Activated CD4-positive, CD25-positive, alpha-beta regulatory T cell treated with anti-CD3 and anti-CD28 coated beads, Interleukin-2, amount 50 U/mL, for 16 hours (primary cell): ENCODE measurements around the gene PIGU.
"Not testable (repeated sequence)": the region's sequence is repeated elsewhere in the genome, so short reads cannot be mapped to it uniquely, and the experiment has no call there.

Source experiments
- DNase-seq: peaks from one replicate; pipeline ENCODE4 v3.0.0-alpha.2; 2020; ENCODE audit warnings: low read depth, low spot score

The PIGU gene

DNA sequence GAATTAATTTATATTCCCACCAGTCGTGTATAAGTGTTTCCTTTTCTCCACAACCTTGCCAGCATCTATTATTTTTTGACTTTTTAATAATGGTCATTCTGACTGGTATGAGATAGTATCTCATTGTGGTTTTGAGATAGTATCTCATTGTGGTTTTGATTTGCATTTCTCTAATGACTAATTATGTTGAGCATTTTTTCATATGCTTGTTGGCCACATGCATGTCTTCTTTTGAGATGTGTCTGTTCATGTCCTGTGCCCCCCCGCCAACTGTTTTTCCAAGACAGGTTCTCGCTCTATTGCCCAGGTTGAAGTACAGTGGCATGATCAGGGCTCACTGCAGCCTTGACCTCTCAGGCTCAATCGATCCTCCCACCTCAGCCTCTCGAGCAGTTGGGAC, 15.1 kb downstream of the PIGU start:
- DNase-seq, result not testable (repeated sequence)

DNA sequence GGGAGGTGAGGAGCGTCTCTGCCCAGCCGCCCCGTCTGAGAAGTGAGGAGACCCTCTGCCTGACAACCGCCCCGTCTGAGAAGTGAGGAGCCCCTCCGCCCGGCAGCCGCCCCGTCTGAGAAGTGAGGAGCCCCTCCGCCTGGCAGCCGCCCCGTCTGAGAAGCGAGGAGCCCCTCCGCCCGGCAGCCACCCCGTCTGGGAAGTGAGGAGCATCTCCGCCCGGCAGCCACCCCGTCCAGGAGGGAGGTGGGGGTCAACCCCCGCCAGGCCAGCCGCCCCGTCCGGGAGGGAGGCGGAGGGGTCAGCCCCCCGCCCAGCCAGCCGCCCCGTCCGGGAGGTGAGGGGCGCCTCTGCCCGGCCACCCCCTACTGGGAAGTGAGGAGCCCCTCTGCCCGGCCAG, 18.2 kb downstream of the PIGU start:
- not testable (repeated sequence) for DNase-seq

DNA sequence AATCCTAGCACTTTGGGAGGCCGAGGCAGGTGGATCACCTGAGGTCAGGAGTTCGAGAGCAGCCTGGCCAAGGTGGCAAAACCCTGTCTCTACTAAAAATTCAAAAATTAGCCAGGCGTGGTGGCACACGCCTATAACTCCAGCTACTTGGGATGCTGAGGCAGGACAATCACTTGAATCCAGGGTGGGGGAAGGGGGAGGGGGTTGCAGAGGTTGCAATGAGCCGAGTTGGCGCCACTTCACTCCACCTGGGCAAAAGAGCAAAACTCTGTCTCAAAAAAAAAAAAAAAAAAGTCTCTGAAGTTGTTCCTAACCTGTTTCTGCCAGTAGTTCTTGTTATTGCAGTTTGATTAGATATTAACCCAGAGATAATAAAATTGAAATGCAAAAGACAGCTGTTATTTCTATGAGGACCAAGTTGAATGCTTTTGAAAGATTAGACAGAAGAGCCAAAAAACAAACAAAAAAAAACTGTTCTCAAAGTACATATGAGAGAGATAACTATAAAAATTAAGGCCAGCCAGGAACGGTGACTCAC, 22.6 kb downstream of the PIGU start:
- DNase-seq, result no peak

DNA sequence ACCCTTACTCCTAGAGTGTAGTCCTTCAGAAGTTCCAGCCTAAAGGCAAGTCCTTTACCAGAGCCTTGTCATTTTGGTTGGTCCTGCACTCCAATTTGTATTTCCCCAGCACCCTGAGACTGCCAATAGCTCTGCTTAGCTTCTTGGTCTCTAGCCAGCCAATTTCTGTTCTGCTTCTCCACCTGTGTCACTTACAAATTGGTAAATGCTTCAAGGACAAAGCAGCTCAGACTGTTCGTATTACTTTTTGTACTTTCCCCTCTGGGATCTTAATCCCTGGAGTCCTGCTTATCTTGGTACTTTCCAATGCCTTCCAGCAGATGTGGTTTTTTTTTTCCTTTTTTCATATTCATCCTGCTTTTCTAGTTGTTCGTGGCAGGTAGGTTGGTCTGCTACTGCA, 25.7 kb downstream of the PIGU start:
- DNase-seq, result no peak

DNA sequence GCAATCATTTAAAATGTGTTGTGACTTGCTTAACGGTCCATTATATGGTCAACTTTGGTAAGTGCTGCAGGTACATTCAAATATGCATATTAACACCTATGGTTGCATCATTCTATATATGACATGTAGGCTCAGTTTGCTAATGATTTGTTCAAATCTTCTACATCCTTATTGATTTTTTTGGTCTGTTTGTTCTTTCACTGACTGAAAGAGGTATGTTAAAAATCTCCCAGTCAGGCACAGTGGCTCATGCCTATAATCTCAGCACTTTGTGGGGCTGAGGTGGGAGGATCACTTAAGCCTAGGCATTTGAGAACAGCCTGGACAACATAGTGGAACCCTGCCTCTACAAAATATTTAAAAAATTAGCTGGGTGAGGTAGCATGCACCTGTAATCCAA, 29.2 kb downstream of the PIGU start:
- no peak for DNase-seq

DNA sequence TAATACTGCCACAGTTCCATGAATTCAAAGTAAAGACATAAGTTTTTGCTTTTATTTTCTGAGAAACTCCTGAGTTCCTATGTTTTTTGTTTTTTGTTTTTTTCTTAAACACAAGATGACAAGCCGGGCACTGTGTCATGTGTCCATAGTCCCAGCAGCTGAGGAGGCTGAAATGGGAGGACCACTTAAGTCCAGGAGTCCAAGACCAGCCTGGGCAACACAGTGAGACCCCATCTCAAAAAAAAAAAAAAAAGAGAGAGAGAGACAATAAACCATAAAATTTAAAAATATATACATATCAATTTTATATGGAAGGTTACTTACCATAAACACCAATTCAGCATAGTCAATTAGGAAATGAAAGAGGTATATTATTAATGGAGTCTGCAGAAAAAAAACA, 31.9 kb downstream of the PIGU start:
- DNase-seq, result no peak

DNA sequence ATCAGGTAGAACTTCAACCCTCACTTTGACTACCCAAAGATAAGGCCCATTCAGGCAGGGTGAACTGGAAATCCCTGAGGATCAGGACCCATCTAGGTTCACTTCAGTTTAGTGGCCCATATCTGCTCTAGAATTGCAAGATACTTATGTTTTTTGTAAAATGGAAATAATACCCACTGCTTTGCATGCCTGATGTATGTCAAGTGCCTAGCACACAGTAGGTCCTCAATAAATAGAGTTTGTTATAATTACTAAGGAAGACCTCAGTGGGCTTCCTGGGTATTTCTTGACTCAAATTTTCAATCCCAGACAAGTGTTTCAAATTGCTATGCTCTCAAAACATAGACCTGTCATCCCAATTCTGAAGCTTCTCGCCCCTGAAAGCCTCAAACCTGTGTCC, 32.5 kb downstream of the PIGU start:
- DNase-seq, result no peak

DNA sequence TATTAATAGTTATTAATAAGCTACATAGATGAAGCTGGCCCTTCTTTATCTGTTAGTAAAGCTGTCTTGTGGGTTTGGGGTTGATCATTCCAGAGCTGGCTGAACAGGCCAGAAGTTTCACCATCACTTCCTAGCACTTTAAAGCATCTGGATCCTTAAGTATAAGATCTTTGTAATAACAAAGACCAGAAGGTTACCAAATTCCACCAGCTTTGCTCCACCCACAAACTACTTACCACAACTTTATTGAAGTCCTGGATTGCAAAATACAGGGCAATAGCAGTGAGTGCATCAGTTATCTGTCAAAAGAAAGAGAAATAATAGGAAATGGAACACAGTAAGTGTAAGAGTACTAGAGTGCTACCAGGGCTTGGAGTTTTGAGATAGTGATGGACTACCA, 33.0 kb downstream of the PIGU start:
- DNase-seq, result no peak

DNA sequence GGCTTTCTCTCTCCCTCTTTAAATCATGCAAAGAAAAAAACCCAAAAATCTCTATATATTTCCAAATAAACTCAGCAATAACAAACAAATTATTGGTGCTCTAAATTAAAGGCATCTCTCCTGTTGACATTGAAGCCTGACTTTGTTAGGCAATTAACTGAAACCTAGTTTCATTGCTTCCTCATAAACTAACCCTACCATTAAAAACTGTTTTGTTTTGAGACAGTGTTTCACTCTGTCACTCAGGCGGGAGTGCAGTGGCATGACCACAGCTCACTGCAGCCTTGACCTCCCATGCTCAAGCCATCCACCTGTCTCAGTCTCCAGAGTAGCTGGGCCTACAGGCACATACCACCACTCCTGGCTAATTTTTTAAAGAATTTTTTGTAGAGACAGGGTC, 34.9 kb downstream of the PIGU start:
- DNase-seq, result no peak

DNA sequence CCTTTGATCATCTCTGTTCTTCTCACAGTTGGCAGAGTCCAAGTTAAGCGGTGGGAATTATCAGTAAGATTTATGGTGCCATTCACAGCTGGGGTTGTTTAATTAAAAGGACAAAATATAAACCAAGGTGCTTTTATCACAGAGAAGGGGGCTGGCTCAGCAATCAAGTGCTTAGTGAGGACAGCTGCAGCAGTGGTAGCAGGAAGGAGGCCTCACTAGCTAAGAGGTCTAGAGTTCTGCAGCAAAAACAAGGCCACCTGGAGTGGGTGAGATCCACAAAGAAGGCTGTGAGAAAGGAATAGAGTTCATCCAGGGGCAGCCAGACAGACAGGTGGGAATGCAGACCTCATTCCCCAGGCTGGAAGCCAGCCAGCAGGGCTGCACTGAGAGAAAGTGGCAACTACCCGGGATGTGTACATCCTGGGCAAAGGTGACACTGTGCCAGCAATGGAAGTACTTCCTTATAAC, 37.1 kb downstream of the PIGU start:
- DNase-seq, result no peak

DNA sequence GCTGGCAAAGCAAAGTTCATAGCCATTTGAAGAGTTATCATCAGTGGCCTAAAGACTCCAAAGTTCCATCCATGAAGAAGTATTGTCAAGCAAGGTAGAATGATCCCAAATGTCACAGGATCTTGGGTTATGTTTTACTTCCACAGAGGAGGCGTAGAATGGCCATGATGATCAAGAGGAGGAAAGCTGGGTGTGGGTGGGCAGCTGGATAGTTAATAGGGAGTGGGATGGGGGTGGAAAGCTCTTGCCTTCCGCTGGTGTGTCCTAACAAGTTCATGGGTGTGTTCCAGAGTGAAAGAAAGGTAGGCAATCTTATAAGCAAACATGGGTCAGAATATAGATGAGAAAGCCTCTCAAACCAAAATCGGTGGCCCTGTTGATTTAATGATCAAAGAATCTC, 38.4 kb downstream of the PIGU start:
- DNase-seq, result no peak

DNA sequence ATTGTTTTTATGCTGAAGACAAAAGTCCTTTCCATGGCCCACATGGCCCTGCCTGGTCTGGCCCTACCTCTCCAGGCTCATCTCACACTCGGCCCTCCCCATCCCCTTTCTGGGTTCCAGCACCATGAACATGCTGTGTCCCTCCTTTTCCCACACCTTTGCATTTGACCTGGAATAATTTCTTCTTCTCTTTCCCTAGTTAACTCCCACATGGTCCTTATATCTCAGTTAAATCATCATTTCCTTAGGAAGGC, 38.9 kb downstream of the PIGU start:
- DNase-seq, result no peak

DNA sequence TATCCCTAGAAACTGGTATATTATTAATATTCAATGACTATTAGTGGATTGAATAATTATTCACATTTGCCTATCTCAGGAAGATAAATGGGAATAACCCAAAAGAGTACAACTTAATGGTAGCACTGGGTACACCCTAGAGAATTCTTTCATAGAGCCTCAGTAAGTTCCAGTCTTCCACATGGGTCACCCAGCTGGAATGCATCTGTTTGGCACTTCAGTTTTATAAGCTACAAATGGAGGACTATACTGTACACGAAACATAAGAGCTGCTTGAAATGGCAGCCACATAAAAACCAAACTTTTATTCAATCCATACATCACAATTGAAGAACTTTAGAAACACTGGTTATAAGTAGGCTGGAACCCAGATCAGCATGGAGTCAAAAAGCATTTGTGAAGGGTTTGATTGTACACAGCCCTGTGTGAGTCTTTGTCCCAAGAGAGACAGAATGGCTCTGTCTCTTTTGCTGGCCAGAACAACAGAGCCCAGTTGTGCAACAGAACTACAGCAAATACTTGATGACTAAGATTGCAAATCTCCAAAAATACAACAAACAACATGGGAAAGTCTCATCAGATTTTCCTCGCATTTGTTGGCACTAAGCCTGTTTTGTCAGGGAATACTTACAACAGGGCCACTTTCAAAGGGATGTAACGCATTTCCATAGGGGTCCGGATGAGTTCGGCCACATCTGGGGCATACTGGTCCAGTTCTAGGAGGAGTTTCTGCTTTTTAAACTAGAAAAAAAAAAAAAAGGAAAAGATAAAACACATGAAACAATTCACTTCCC, 39.5 kb downstream of the PIGU start:
- DNase-seq, result no peak

DNA sequence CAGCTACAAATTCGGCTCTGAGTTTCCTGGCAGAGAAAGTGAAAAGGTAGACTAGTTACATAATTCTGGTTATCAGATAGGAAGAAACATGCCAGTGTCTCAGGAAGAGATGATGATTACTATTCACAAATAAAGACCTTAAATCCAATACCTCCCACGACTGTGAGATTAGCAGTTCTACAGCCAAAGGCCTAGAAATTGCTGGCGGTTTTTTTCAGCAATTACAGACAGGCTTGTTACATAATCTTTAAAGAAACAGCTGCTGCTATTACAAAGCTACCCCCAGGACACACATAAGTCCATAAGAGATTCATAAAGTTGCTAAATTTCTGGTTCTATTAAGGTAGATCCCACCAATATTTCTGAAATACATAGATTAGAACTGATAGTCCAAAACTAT, 40.2 kb downstream of the PIGU start:
- DNase-seq, result no peak

DNA sequence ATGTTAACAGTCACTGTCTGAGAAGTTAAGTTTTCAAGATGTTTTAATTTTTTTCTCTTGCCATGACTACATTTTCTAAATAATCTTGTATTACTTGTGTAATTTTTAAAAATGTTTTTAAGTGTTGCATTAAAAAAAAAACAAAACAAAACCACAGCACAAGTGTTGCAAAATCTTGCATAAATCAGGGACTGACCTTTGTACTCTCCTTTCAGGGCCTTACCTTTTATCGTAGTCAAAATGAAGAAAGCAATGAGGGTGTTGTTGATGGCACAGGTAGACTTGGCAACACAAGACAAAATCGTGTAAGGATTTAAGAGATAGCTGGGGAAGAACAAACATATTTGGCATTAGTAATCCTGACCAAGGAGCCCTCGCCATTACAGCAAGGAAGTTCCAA, 42.5 kb downstream of the PIGU start:
- DNase-seq, result no peak

DNA sequence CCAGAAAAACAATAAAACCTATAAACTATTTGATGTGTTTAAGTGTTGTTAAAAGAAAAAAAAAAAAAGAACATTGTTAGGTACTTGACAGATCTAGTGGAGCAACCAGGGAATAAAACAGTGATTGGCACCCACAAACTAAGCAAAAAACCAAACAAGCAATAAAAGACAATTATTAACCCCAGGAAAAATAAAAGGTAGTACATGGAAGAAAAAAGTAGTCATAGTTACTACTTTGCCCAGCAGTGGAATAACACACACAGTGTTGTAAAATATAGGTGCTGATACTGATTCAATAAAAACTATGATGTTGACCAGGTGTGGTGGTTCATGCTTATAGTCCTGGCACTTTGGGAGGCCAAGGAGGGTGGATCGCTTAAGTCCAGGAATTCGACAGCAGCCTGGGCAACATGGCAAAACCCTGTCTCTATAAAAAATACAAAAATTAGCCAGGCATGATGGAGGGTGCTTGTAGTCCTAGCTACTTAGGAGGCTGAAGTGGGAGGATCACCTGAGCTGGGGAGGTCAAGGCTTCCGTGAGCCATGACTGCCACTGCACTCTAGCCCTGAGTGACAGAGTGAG, 43.9 kb downstream of the PIGU start:
- DNase-seq, result no peak

DNA sequence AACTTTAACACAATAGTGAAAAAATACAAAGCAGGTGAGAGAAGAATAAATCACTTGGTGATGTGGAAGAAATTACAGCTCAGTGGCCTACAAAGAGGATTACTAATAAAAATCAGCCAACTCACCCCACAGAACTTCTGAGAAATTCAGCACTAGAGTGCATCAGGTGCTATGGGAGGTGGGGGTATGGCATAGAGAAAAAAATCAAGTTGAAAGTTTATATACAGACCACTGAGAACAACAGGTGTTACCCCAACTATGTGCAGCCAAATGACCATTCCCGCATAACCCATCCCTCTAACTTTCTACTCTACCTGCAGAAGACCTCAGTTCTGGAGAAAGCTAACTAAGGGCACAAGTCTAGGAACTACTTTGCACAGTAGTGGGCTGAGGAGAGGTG, 47.0 kb downstream of the PIGU start:
- no peak for DNase-seq

DNA sequence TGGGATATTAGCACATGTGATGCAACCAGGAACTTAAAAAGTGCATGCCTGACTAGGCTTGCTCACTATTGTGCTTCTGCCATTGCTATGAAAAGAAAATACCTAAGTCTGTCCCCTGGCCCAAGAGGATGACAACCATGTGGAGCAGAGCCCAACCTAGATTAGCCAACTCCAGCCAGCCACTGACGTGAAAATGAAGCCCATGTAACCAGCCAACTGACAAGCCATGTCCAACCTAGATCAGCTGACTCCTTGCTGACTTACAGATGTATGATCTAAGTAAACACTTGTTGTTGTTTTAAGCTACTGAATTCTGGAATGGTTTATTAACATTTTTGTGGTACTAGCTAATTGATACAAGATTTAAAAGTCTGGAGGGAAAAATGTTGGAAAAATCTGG, 47.5 kb downstream of the PIGU start:
- DNase-seq, result no peak

DNA sequence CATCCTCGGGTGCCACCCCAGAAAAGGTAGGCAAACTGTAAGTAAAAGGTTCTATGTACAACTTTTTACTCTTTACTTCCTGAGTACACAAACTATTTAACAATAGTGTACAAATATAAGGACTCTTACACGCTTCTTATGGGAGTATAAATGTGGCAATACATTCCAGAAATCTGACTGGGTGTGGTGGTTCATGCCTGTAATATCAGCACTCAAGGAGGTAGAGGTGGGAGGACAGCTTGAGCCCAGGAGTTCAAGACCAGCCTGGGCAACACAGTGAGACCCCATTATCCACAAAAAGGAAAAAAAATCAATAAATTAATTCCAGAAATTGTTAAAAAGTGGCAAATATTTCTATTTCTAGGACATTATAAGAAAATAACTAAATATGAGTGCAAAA, 48.9 kb downstream of the PIGU start:
- DNase-seq, result no peak

DNA sequence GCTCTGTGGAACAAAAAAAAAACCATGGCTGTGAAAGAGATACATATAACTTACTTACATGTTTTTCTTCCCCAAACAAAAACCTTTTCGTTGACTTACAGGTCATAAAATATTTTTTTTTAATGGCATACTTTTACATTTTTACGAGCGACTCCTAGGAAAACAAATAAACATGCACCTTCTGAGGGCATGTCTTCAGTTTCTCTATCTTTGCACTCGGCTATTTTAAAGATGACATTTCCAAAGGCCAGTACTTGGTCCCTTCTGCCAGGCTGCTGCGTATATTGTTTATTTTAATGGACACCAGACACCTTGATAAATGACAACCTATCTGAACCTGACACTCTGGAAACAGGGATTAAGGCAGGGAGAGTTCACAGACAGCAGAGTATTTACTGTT, 49.4 kb downstream of the PIGU start:
- no peak for DNase-seq

DNA sequence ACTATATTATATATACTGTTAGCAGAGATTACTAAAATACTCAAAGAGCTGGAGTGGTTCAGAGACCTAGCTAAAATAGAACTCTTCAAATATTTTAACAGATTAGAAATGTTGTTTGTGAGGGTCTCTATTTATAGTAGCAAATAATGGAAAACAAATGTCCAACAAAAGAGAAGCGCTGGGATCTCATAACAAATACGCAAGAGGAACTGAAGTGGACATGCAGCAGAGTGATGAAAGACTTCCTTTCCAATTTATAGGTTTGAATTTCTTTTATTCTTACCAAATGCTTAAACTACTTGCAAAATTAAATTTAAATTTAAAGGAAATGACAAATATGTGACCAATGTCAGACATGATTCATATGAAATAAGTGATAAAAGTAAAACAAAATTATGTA, 49.9 kb downstream of the PIGU start:
- DNase-seq, result no peak

DNA sequence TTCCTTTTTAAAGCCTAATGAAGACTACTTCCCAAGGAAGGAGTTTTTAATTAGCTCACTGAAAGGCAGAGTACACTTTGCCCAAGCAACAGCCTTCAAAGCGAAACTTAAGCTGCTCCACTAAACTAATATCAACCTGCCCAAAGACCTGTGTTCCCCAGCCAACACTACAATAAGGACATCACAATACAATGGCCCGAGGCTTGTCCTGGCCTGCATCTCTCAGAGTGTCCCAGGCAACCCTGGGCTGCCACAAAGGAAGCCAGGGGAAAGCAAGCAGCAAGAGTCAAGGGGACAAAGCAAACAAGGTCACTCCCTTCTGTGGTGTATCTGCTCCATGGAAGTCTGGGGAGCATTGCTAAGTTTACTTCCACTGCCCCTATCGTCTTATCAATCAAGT, 52.3 kb downstream of the PIGU start:
- DNase-seq, result no peak

DNA sequence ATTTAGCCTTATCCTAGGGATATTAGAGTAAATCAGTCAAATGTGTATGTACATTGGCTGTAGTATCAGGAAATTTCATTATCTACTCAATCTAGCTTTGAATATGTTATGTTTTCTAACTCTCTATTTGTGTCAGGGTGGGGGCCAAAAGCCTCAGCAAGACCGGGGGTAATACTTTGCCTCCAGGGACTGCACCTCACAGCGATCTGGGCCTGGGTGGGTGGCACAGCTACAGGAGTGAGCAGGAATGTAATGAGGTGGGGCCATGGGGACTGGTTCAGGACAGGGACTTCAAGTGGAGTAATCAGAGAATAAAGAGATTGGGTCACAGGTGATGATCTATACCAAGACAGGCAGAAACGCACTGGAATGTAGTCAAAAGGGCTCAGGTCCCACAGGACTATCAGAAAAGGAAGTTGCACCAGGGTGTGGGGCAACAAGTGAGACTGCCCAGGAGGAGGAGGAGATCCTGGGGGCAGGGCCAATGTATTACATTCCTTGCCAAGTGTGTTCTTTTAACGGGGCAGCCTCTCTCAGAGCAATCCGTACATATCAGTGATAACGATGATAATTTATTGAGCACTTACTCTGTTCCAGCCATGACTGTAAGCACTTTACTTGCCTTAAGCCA, 54.0 kb downstream of the PIGU start:
- no peak for DNase-seq
